GM18502 (cell line): Measurements from ENCODE around the gene CHD9.
"Not testable (repeated sequence)": the region's sequence is repeated elsewhere in the genome, so short reads cannot be mapped to it uniquely, and the experiment has no call there.

Source experiments
- ATAC-seq: cut with Tn5 transposase; IDR thresholded peaks from one replicate; pipeline ENCODE4 v1.9.1; 2021; ENCODE audit warnings: mild to moderate bottlenecking; ENCODE audit not compliant: unreplicated experiment, poor library complexity

The CHD9 gene

GRCh38 chr16:53330991-53331390 is 276.2 kb downstream of the CHD9 start:
- not testable (repeated sequence) for ATAC-seq

DNA sequence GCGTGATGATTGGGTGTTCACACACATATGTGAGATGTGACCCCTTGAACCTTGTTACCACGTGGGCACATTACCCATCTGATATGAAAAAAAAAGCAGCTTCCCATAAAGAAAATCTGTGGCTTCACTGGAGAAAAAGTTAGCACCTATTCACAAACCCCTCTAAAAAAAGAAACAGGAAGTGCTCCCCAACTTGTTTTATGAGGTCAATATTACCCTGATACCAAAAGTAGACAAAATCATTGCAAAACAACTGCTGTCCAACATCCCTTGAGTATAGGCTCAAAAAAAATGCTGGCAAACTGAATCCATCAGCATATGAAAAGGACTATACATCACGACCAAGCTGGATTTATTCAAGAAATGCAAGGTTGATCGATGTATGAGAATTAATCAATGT is 279.8 kb downstream of the CHD9 start:
- no peak for ATAC-seq

DNA sequence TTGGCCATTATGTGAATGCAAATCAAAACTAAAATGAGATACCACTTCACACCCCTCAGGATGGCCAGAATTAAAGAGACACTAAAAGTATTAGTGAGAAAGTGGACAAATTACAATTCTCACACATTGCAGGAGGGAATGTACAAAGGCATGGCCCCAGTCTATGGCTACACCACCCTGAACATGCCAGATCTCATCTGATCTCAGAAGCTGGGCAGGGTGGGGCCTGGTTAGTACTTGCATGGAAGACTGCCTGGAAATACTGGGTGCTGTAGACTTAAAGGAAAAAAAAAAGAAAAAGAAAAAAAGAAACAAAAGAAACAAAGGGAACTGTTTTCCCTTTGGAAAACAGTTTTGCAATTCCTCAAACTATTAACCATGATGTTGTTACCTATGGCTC is 282.5 kb downstream of the CHD9 start:
- no peak for ATAC-seq

GRCh38 chr16:53341792-53342191 is 287.0 kb downstream of the CHD9 start:
- no peak for ATAC-seq

DNA sequence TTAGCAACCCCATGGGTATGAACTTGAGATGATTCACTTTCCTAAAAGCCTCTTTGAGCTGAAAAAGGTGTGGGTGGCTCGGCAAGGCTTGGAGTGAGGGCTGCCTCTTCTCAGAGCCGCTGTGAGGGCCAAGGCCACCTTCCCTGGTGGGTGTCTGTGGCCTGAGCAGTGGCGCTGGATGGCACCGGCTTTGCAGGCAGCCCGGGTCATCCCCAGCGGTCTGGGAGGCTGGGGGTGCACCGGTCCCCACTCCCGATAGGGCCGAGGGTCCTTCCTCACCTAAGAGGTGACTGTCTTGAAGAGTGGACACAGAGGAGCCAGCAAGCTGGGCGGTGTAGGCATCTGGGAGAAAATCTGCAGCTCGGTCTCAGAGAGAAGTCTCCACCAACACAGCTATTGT is 300.3 kb downstream of the CHD9 start:
- no peak for ATAC-seq

DNA sequence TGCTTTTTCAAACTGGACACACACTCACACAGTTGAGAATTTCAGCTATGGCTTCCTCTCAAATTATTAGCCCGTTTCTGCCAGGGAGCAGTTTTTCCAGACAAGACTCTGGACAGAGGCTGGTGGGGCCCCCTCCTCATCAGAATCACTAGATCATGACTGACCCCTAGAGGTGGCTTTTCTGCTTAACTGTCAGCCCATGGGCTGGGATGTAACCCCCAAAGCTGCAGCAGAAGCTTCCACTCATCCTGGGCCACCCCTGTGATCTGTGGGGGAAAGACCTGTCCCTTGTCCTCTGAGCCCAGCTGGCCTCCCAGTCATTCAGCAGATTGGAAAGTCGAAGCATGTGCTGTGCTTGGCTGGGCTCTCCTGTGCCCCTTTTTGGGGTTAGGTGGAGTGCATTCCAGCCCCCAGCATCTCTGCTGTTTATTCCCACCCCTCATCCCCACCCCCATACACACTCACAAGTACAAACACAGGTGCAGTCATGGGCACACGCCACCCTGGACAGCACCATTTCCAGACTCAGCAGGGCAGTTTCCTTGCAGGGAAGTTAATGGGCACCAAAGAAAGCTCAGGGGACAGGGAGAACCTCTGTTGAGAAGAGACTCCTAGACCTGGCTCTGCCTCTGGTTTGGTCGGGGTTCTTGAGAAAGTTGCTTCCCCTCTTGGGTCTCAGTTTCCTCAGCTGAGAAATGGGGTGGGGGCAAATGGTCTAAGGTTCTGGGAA is 301.9 kb downstream of the CHD9 start:
- no peak for ATAC-seq

- ATAC-seq, result no peak
Measured at GRCh38 chr16:53357208-53357586, 302.4 kb downstream of the CHD9 start.

- ATAC-seq, result no peak
Measured at GRCh38 chr16:53357955-53358354, 303.2 kb downstream of the CHD9 start.

DNA sequence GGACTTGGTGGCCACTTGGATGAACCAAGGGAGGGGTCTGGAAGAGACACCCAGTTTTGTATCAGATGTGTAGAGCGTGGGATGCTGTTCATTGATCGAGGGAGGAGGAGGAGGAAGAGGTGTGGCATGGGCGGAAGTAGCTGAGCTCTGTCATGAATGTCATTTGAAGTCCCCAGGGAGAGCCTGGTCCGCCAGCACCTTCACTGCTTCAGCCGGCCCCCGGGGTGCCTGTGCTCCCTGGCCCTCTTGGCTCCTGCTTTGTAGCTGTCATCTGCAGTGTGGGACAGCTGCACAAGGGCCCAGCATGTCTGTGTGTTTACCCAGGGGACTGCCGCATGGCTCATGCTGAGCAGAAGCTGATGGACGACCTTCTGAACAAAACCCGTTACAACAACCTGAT is 304.1 kb downstream of the CHD9 start:
- no peak for ATAC-seq

GRCh38 chr16:53369921-53370320 is 315.1 kb downstream of the CHD9 start:
- no peak for ATAC-seq

GRCh38 chr16:53370827-53371226 is 316.0 kb downstream of the CHD9 start:
- no peak for ATAC-seq

DNA sequence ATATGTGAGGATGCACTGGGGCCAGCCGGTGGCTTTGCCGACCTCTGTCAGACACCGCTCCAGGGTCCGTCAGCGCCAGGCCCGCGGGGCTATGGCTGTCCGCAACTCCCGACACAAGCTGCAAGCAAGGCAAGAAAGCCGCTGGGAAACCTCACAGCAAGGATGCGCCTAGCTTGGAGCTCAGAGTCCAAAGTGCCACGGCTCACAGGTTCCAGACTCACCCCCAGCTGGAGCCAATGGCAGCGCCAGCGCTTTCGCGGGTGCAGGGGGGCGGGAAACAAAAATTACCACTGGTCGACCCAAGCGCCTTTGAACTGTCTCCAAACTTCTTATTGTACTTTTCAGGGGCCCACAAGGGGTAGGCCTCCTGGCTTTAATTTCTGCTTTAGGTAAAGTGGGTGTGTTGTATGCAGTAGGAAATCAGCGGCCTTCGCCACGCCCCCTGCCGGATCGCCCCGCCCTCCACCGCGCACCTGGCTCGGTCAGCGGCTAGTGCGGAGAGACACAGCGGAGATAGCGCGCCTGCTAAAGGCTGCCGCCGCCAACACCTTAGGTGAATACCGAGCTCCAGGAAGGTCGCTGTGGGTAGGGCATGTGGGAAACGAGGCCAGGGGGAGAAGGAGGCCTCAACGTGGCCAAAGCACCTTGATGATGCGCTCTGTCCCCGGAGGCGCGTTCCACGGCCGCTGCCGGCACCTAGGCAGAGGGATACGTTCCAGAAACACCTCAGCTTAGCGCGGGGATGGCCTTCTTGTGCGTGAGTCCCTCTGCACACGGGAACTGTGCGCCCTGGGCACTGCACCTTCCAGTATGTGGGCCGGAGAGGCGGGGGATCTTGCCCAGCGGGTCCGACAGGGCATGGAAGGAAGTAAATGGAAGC is 318.4 kb downstream of the CHD9 start:
- peak; percentile 87 for ATAC-seq

GRCh38 chr16:53374800-53375199 is 320.0 kb downstream of the CHD9 start:
- no peak for ATAC-seq

- no peak for ATAC-seq
Measured at GRCh38 chr16:53378138-53378537, 323.3 kb downstream of the CHD9 start.
